ENCODE measurements around the gene EIF4G3.

DNA sequence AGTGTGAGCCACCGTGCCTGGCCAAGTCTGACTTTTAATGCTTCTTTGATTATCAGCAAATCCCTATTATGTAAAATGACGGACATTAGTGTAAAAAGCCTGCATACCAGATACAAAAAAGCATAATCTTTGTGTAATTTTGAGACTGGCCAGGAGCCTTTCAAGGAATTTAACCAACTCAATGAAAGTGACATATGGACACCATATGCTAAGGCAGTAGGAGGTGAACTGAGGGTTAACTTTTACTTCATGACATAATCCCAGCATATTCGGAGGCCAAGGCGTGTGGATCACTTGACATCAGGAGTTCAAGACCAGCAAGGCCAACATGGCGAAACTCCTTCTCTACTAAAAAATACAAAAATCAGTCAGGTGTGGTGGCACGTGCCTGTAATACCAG is 94.6 kb downstream of the EIF4G3 start:
- no peak for TF ChIP-seq FOXM1 (IDR thresholded peaks at IDR 0.05; ENCODE audit: borderline replicate concordance, low read depth)
- TF ChIP-seq TAF1 (IDR thresholded peaks at IDR 0.05; ENCODE audit: low read depth): no peak
- TF ChIP-seq ZBTB7A (IDR thresholded peaks at IDR 0.05; ENCODE audit: low read depth): no peak
- TF ChIP-seq CREB1 (IDR thresholded peaks at IDR 0.05; ENCODE audit: low read depth): no peak
- TF ChIP-seq RAD21 (IDR thresholded peaks at IDR 0.05; ENCODE audit: low read depth): no peak
- TF ChIP-seq CEBPB (IDR thresholded peaks at IDR 0.05): no peak
- no peak for TF ChIP-seq EGR1 (IDR thresholded peaks at IDR 0.05)
- no peak for TF ChIP-seq REST (IDR thresholded peaks at IDR 0.05; ENCODE audit: low read depth)
- TF ChIP-seq YY1 (IDR thresholded peaks at IDR 0.05; ENCODE audit: low read depth): no peak
- TF ChIP-seq EP300 (IDR thresholded peaks at IDR 0.05; ENCODE audit: borderline replicate concordance): no peak
- TF ChIP-seq MAX (IDR thresholded peaks at IDR 0.05): no peak
- no peak for TF ChIP-seq NFIC (IDR thresholded peaks at IDR 0.05)
- TF ChIP-seq TCF12 (IDR thresholded peaks at IDR 0.05; ENCODE audit: low read depth): no peak
- TF ChIP-seq, protein P1, sequence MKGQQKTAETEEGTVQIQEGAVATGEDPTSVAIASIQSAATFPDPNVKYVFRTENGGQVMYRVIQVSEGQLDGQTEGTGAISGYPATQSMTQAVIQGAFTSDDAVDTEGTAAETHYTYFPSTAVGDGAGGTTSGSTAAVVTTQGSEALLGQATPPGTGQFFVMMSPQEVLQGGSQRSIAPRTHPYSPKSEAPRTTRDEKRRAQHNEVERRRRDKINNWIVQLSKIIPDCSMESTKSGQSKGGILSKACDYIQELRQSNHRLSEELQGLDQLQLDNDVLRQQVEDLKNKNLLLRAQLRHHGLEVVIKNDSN (IDR thresholded peaks at IDR 0.05): no peak
